Measurements from ENCODE around the gene GBF1. TPM values are rescaled to one million over a fixed set of nuclear protein-coding genes. Genes with fewer than 3 reads are reported as not detected.
A peak's percentile ranks its signal among the peaks of the same experiment; 100 is the strongest.

GBF1 gene
- total RNA-seq, 1 experiment from 2014 or later, result 23.7 TPM

DNA sequence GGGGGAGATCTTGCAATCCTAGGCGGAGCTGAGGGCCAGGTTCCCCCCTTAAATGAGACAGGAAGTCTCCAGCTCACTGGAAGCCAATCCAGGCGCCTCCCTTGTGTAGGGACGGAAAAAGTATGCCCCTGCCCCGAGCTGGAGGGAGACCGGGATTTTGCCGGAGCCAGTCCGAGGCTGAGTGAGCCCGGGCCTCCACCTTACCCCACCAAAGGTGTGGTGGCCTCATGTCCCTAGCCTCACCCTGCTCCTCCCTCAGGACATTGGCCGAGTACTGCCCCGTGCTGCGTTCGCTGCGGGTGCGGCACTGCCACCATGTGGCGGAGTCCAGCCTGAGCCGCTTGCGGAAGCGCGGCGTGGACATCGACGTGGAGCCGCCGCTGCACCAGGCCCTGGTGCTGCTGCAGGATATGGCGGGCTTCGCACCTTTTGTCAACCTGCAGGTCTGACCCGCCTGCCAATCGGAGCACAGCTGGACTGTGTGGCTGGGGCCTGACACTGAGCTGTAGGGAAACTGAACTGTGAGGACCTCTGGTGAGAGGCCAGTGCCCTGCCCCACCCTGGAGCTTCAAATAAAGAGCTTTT, 177.3 kb downstream of the GBF1 start:
- WGBS (ENCODE audit: extremely low coverage, insufficient read length, low lambda C conversion rate), result no CpG with 5 or more reads among the region's 28 CpGs
- H4K20me1 ChIP-seq (ENCODE audit: control insufficient read depth, insufficient read depth, insufficient read length), result no peaks in the 10 kb centered on the region
- no peak overlapping the region for H3K9ac ChIP-seq (ENCODE audit: extremely low read depth, insufficient read length, low read length)
- no peak overlapping the region for H4K8ac ChIP-seq (replicated peaks; ENCODE audit: insufficient read length, low read depth, low read length)
- H3K4ac ChIP-seq (ENCODE audit: low read depth, low read length), result no peak overlapping the region
- H3K18ac ChIP-seq (ENCODE audit: insufficient read length, low read depth, low read length), result no peak overlapping the region
- H3K4me2 ChIP-seq (ENCODE audit: insufficient read depth, insufficient read length, low read length), result peak overlapping the region; percentile 74
- H3K56ac ChIP-seq (ENCODE audit: insufficient read length, low read depth, low read length), result no peak overlapping the region
- H3K4me1 ChIP-seq (ENCODE audit: insufficient read depth, low read length), result peaks cover 2% of the 10 kb centered on the region; the same call in 1 of the 2 replicates
- DNase-seq, result peak; percentile 90
- H2BK5ac ChIP-seq (ENCODE audit: insufficient read length, low read length), result no peak overlapping the region
- no peaks in the 10 kb centered on the region for H3K79me2 ChIP-seq (ENCODE audit: insufficient read depth, low read length)
- no peak overlapping the region for H2AK5ac ChIP-seq (ENCODE audit: insufficient read length, low read length)
- H3K23ac ChIP-seq (ENCODE audit: insufficient read length, low read depth, low read length), result no peak overlapping the region
- TF ChIP-seq, protein P1, sequence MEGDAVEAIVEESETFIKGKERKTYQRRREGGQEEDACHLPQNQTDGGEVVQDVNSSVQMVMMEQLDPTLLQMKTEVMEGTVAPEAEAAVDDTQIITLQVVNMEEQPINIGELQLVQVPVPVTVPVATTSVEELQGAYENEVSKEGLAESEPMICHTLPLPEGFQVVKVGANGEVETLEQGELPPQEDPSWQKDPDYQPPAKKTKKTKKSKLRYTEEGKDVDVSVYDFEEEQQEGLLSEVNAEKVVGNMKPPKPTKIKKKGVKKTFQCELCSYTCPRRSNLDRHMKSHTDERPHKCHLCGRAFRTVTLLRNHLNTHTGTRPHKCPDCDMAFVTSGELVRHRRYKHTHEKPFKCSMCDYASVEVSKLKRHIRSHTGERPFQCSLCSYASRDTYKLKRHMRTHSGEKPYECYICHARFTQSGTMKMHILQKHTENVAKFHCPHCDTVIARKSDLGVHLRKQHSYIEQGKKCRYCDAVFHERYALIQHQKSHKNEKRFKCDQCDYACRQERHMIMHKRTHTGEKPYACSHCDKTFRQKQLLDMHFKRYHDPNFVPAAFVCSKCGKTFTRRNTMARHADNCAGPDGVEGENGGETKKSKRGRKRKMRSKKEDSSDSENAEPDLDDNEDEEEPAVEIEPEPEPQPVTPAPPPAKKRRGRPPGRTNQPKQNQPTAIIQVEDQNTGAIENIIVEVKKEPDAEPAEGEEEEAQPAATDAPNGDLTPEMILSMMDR (conservative IDR thresholded peaks at IDR 0.05), result peak; percentile 81
- H2BK120ac ChIP-seq (ENCODE audit: low read depth, low read length, poor library complexity, severe bottlenecking), result no peak overlapping the region
- no peak overlapping the region for H2BK12ac ChIP-seq (ENCODE audit: insufficient read length, low read depth, low read length)
- no peak overlapping the region for H2BK20ac ChIP-seq (ENCODE audit: low read depth, low read length, poor library complexity, severe bottlenecking)
- no peak overlapping the region for H4K5ac ChIP-seq (ENCODE audit: insufficient read length, low read depth, low read length)
- H3T11ph ChIP-seq (ENCODE audit: low read length), result no peak overlapping the region
- H3K23me2 ChIP-seq (ENCODE audit: insufficient read length, low read depth, low read length, poor library complexity, severe bottlenecking), result peaks cover 35% of the 10 kb centered on the region
- H3K9me3 ChIP-seq (ENCODE audit: control insufficient read depth, low read depth, low read length), result no peaks in the 10 kb centered on the region
- H2BK15ac ChIP-seq (ENCODE audit: low read depth, low read length), result no peak overlapping the region
- H3K4me1 Mint-ChIP-seq, result peaks cover 16 to 24% of the 10 kb centered on the region in 2 experiments
- no peaks in the 10 kb centered on the region for H3K27me3 ChIP-seq (ENCODE audit: insufficient read depth, low read length)
- peaks cover 6 to 17% (median 16%) of the 10 kb centered on the region in 3 experiments; a peak in 5 of 7 replicates for H3K36me3 Mint-ChIP-seq (ENCODE audit: insufficient read depth in 1 of 3, low read depth in 3 of 3)
- no peak overlapping the region for H2AFZ ChIP-seq (ENCODE audit: low read length)
- H3K27ac ChIP-seq (ENCODE audit: insufficient read length, low read depth, low read length), result no peak overlapping the region
- H3K27me3 Mint-ChIP-seq (ENCODE audit: low read depth), result peaks cover 18% of the 10 kb centered on the region
- no peak overlapping the region for H3K27ac Mint-ChIP-seq
- no peaks in the 10 kb centered on the region; a peak in 1 of 5 replicates for H3K9me3 Mint-ChIP-seq
- peak overlapping the region; percentile 92 to 97 for H3K4me3 Mint-ChIP-seq
- H4K91ac ChIP-seq (ENCODE audit: insufficient read length, low read depth, low read length), result no peak overlapping the region
- no peaks in the 10 kb centered on the region for H3K79me1 ChIP-seq (ENCODE audit: insufficient read depth, low read depth, low read length, poor library complexity, severe bottlenecking)
- H3K14ac ChIP-seq (ENCODE audit: insufficient read depth, low read length), result no peak overlapping the region
